Sigmoid colon (tissue), 7 donors: ENCODE data around the gene CDH13. TPM values are rescaled to one million over a fixed set of nuclear protein-coding genes. Genes with fewer than 3 reads are reported as not detected.

Experiments
- DNase-seq: peaks from one replicate; pipeline ENCODE4 v3.0.0-alpha.2; 2019
- H3K27ac ChIP-seq, 4 donors: fragments of 200-600 bp; sonication (generic); one replicate each; pipeline ENCODE4 v1.5.1; 2016 to 2019; ENCODE audit warnings: mild to moderate bottlenecking in 1 of 4
- H3K27me3 ChIP-seq, 3 donors: fragments of 200-600 bp; sonication (generic); one replicate each; pipeline ENCODE4 v1.5.1; 2019; ENCODE audit warnings: mild to moderate bottlenecking in 1 of 3
- H3K36me3 ChIP-seq, 4 donors: fragments of 200-600 bp; sonication (generic); one replicate each; pipeline ENCODE4 v1.5.1; 2016 to 2019
- H3K4me1 ChIP-seq, 4 donors: fragments of 200-600 bp; sonication (generic); one replicate each; pipeline ENCODE4 v1.5.1; 2017 to 2019
- H3K4me3 ChIP-seq, 4 donors: fragments of 200-600 bp; sonication (generic); one replicate each; pipeline ENCODE4 v1.5.1; 2017 to 2019; ENCODE audit warnings: mild to moderate bottlenecking in 2 of 4, moderate library complexity in 1 of 4
- H3K9me3 ChIP-seq, 4 donors: fragments of 200-600 bp in 3 of 4; sonication (generic) in 3 of 4; one replicate each; pipeline versions ENCODE4 v1.5.1 to v1.6.1; 2013 to 2019
- CTCF ChIP-seq, 4 experiments: fragments of 450-650 bp in 3 of 4; fragments of 200-600 bp in 1 of 4; IDR thresholded peaks; one replicate each; pipeline ENCODE4 v1.5.1; 2016 to 2019; ENCODE audit warnings: antibody characterized with exemption in 4 of 4, mild to moderate bottlenecking in 3 of 4, moderate library complexity in 2 of 4
- EP300 ChIP-seq, 4 donors: sonication (generic); formaldehyde crosslinking; IDR thresholded peaks; one replicate each; pipeline ENCODE4 v1.6.1; 2017; ENCODE audit warnings: antibody characterized with exemption in 4 of 4
- POLR2A ChIP-seq, 2 donors: fragments of 450-650 bp; IDR thresholded peaks; one replicate each; pipeline ENCODE4 v1.6.1; 2016; ENCODE audit warnings: antibody characterized with exemption in 2 of 2, mild to moderate bottlenecking in 2 of 2, moderate library complexity in 2 of 2
- POLR2AphosphoS5 ChIP-seq, 4 donors: sonication (generic); formaldehyde crosslinking; IDR thresholded peaks; one replicate each; pipeline ENCODE4 v1.6.1; 2017; ENCODE audit warnings: antibody characterized with exemption in 4 of 4
- WGBS, 2 donors: extraction: QIAGEN DNeasy Blood & Tissue Kit; methylation state at CpG; one replicate each; pipeline ENCODE4 v1.1.7; 2013; 5-methylcytosine and 5-hydroxymethylcytosine counted together
- intact Hi-C: fragments of 100-400 bp; cut with DNase I; formaldehyde crosslinking; loops from one replicate; pipeline ENCODE4 v1.15.1; 2023
- polyA plus RNA-seq, 3 donors: library from polyadenylated mRNA; stranded (reverse); fragments of 200-250 nt; gene quantifications; one replicate each; pipeline ENCODE4 v1.2.3, GENCODE V29; 2013
- total RNA-seq, 4 donors: library from RNA; depleted of rRNA; stranded (reverse); fragments of >200 nt; gene quantifications; one replicate each; pipeline ENCODE4 v1.1.0, GENCODE V29; 2016
- donor health status: healthy with polysubstance abuse.
- donor health status: Bipolar disorder and iron deficiency.
- donor health status: healthy.

The CDH13 gene
- total and polyA plus RNA-seq, 7 donors: 0.60 to 17.6 (median 11.8) TPM

GRCh38 chr16:83807710-83808572, 1181.2 kb downstream of the CDH13 start, which contains the start of gene HSBP1:
Gene HSBP1 (plus strand): TSS chr16:83807978. CDS start chr16:83808077, 99 bp downstream.
- intact Hi-C loops: loop anchor here (5.0 kb wide), 1 partner anchor 144 kb away; the partner anchor contains the start of gene OSGIN1
- no peaks in the 10 kb centered on the region for H3K9me3 ChIP-seq
- H3K36me3 ChIP-seq: peaks cover 0 to 16% (median 6%) of the 10 kb centered on the region in 4 donors
- H3K27ac ChIP-seq: peak within 1 kb of the TSS; percentile 81 to 83 (median 83)
- peaks cover 0 to 38% (median 33%) of the 10 kb centered on the region in 4 donors for H3K4me1 ChIP-seq
- H3K4me3 ChIP-seq: peak within 1 kb of the TSS; percentile 71 to 97 (median 83)
- 1% methylated on average over 76 of the region's 76 CpGs for WGBS, 2 donors
- no peak for TF ChIP-seq CTCF (IDR thresholded peaks at IDR 0.05)
- TF ChIP-seq EP300 (IDR thresholded peaks at IDR 0.05): peak in 1 of 4 donors; percentile 4
- TF ChIP-seq POLR2A (IDR thresholded peaks at IDR 0.05): peak; percentile 17 to 19
- TF ChIP-seq POLR2AphosphoS5 (IDR thresholded peaks at IDR 0.05): peak; percentile 70 to 88 (median 86)
- no peaks in the 10 kb centered on the region for H3K27me3 ChIP-seq
- DNase-seq: peak; percentile 97

- Histone ChIP-seq H3K36me3 (peaks cover 0 to 20% (median 6%) of the 10 kb centered on the region in 4 donors), H3K27me3 (no peaks in the 10 kb centered on the region), H3K9me3 (no peaks in the 10 kb centered on the region), H3K4me1 (peaks cover 0 to 44% (median 37%) of the 10 kb centered on the region in 4 donors), H3K27ac (peak overlapping the region; percentile 81 to 83 (median 83)), H3K4me3 (peak overlapping the region; percentile 71 to 97 (median 83))
- intact Hi-C loops: loop anchor here (5.0 kb wide), 1 partner anchor 144 kb away; the partner anchor contains the start of gene OSGIN1
- no peak for TF ChIP-seq EP300 (IDR thresholded peaks at IDR 0.05)
- no peak for TF ChIP-seq CTCF (IDR thresholded peaks at IDR 0.05)
- no peak for TF ChIP-seq POLR2AphosphoS5 (IDR thresholded peaks at IDR 0.05)
- TF ChIP-seq POLR2A (IDR thresholded peaks at IDR 0.05): no peak
- no peak for DNase-seq
- 13 to 22% methylated on average over 11 of the region's 11 CpGs for WGBS, 2 donors
These were observed 1181.8 kb downstream of the CDH13 start for GRCh38 chr16:83808573-83809014.

GRCh38 chr16:83809092-83809491, 1182.3 kb downstream of the CDH13 start:
- Histone ChIP-seq H3K4me3 (peak overlapping the region in 3 of 4 donors; percentile 72 to 97 (median 94)), H3K36me3 (peaks cover 0 to 20% (median 6%) of the 10 kb centered on the region in 4 donors), H3K4me1 (peaks cover 0 to 48% (median 42%) of the 10 kb centered on the region in 4 donors), H3K9me3 (no peaks in the 10 kb centered on the region), H3K27me3 (no peaks in the 10 kb centered on the region), H3K27ac (peak overlapping the region in 2 of 4 donors; percentile 81 to 83)
- intact Hi-C loops: loop anchor here (5.0 kb wide), 1 partner anchor 143 kb away; the partner anchor contains the start of gene OSGIN1
- no peak for TF ChIP-seq POLR2AphosphoS5 (IDR thresholded peaks at IDR 0.05)
- no peak for TF ChIP-seq POLR2A (IDR thresholded peaks at IDR 0.05)
- no peak for TF ChIP-seq CTCF (IDR thresholded peaks at IDR 0.05)
- TF ChIP-seq EP300 (IDR thresholded peaks at IDR 0.05): no peak
- no peak for DNase-seq
- 85 to 90% methylated on average over 13 of the region's 13 CpGs for WGBS, 2 donors

- no peak for DNase-seq
- Histone ChIP-seq H3K27ac (peak overlapping the region in 1 of 4 donors; percentile 47), H3K4me3 (no peak overlapping the region), H3K36me3 (peaks cover 0 to 20% (median 6%) of the 10 kb centered on the region in 4 donors), H3K9me3 (no peaks in the 10 kb centered on the region), H3K4me1 (peaks cover 0 to 65% (median 53%) of the 10 kb centered on the region in 4 donors), H3K27me3 (no peaks in the 10 kb centered on the region)
- TF ChIP-seq CTCF (IDR thresholded peaks at IDR 0.05) (no peak), POLR2A (IDR thresholded peaks at IDR 0.05) (no peak), POLR2AphosphoS5 (IDR thresholded peaks at IDR 0.05) (no peak), EP300 (IDR thresholded peaks at IDR 0.05) (no peak)
- 87 to 91% methylated on average over 1 of the region's 1 CpG for WGBS, 2 donors
- intact Hi-C loops: loop anchor here (5.0 kb wide), 1 partner anchor 86 kb away; the partner anchor contains the start of gene MLYCD
These were observed 1184.1 kb downstream of the CDH13 start for GRCh38 chr16:83810901-83811300.
